ENCODE data around the gene ZKSCAN8.

DNA sequence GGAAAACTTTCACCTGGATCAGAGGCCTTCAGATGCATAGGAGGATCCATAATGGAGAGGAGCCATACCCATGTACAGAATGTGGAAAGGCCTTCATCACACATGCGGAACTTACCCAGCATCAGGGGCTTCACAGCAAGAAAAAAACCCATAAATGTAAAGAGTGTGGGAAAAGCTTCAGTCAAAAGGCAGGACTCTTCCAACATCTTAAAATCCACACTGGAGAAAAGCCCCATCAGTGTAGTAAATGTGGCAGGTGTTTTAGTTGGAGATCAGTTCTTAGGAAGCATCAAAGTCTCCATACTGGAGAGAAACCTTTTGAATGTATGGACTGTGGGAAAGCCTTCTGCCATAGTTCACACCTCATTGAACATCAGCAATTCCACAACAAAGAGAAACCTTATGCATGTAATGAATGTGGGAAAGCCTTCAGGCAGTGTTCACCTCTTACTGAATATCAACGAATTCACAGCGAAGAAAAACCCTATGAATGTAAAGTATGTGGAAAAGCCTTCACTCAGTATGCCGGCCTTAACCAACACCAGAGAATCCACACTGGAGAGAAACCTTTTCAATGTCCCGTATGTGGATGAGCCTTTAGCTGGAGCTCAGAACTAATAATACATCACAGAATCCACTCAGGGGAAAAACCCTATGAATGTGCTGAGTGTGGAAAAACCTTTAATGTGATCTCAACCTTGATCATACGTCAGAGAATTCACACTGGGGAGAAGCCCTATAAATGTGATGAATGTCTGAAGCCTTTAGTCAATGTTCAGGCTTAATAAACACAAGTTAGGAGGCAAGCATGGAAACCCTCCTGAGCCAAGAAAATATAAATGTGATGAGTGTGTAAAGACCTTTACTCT is 46.7 kb downstream of the ZKSCAN8 start:
- TF ChIP-seq POLR2AphosphoS5 (IDR thresholded peaks at IDR 0.05; ENCODE audit: borderline replicate concordance, low read depth, low read length) (no peak), EZH2 (IDR thresholded peaks at IDR 0.05) (no peak), FOXP2 (optimal IDR thresholded peaks at IDR 0.05; ENCODE audit: control extremely low read depth, extremely low read length, insufficient read depth) (no peak)

All from SK-N-MC (cell line).